ENCODE data around the gene TEX36.
"Not testable (repeated sequence)": the region's sequence is repeated elsewhere in the genome, so short reads cannot be mapped to it uniquely, and the experiment has no call there.

TEX36 gene

DNA sequence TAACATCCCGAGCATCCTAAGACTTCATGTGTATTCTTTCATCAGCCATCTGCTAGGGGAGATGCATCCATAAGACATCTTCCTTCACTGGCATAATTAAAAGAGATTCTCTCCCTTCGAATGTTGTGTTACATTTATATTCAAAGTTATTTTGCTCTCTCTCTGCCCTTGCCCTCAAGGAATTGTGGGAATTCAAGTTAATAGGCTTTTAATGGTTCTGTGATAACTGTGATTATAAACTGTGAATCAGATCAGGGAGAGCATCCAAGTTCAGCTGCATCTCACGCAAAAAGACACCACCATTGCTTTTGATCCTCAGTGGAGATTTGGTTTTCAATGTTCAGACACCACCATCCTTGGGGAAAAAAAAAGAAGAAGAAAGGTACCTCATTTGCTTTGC, 9.2 kb upstream of the TEX36 start:
- no peak for DNase-seq (ENCODE audit: low spot score)

DNA sequence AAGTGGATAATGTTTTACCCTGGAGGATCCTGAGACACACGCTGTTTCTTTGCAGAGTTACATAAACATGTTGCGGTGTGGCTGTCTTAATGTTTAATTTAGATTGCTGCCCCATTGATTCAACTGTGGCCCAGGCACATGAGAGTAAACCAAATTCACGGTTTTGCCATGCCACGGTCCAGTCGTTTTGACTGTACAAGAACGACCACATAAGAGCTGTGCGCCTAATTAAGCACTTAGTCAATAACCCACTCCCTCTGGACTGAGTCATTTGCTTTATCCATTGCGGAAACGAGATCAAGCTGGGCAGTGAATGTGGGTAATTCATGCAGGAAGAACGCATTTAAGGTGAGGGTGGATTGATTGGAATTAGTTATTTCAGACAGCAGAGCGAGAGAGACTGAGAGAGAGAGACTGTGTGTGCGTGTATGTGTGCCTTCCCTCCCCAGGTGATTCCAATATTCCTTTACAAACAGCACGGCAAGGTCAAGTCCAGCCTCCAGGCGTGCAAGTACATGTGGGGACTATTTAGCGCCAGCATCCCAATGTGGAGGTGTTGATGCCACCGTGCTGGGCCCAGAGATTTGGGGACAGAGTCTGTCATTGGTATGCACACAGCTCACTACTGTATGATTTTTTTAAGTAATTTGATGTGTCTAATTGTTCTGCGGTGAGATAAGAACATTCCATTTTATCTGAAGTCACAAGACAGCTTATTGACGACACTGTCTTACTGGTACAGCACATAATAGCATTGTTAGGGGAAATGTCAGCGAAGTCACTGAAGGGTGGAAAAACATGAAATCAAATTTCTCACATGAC, 8.4 kb upstream of the TEX36 start:
- DNase-seq (ENCODE audit: low spot score) = no peak

DNA sequence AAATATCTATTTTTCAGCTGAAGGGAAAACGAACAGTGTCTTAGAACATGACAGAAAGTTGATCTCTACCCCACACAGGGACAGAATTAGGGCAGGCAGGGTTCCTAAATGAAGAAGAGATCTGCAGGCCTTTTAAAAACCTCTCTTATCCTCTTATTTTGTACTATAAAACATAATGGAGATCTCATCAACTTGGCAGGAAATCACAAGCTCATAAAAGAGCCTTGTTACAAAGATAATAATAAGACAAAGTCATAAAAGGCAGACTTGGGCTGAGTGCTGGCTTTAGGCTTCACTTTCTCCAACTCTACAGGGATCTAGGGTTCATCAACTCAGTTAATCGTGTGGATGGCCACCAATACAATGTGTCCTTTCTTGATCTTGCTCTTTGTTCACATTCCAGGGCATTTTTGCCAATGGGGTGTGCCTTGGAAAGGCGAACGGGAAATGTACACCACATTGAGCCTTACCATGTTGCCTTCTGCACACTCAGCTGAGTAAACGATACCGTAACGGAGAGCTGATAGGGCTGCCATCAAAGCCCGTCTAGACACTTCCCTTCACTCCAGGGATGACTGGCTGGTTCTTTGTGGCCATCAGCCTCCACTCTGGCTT, 7.1 kb upstream of the TEX36 start:
- DNase-seq (ENCODE audit: low spot score) = no peak

DNA sequence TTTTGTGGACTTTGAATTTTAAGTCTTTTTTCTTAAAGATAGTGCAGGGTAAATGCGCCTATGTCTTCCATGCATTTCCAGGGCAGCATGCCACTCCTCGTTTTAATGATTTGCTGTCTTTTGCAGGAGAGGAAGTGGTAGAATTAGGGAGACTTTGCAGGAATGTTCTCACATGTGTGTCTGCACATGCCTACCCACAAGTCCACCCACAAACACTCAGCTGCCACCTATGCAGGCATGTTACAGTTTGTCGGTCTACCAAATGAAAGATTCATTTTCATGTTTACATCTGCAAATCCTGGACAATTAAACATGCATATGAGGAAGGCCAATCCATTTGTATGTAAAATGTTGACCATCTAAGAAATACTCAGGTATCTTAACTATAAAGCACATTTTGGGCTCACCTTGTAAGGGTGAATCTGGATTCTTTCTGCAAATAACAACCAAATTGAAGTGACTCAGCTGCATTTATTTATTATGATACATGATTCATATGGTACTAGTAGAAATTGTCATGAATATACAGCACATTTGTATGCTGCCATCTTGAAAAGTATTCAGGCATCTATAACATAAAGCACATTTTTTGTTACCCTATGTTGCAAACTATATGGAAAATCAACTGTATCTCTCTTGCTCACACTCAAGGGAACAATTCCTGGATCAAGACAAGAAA, 4.7 kb upstream of the TEX36 start:
- DNase-seq (ENCODE audit: low spot score) = no peak

- no peak for DNase-seq (ENCODE audit: low spot score)
Observed at GRCh38 chr10:125684581-125684980, 1.6 kb upstream of the TEX36 start.

DNA sequence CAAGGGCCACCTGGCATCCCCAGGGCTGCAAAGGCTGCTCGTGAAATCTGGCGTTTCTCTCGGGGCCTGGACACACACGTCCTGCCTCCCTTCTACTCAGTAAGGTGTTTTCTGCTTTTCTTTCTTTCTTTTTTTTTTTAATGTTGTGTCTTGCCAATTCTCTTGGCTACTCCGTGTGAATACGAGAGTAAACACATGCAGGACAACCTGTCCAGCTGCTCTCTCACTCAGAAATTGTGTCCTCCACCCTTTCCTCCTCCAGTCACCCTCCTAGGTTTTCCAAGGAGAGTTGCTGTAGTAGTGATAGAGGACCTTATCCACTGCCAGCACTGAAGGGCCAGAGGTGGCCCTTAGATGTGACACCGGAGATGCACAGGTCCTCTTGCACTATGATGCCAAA, 858 bp upstream of the TEX36 start:
- no peak for DNase-seq (ENCODE audit: low spot score)

GRCh38 chr10:125679436-125679835, 3.5 kb downstream of the TEX36 start:
- no peak for DNase-seq (ENCODE audit: low spot score)

GRCh38 chr10:125672884-125673283, 10.1 kb downstream of the TEX36 start:
- no peak for DNase-seq (ENCODE audit: low spot score)

DNA sequence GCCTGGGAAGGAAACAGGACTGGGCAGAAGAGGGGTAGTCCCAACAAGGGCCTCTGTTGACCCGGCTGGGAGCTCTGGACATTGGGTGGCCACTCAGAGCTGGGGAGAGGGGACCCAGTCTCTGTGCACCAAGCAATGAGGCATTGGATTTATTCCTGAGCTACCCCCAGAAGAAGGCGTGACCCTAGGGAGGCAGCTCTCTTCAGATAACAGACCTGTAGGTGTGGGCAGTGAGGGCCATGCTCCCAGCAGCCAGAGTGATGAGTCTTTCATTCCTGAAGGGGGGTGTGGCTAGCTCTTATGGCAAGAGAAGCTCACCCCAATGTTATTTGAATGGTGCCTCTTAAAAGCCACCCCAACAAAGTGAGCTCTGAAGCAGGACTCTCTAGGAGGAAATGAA, 20.4 kb downstream of the TEX36 start:
- DNase-seq (ENCODE audit: low spot score) = no peak

DNA sequence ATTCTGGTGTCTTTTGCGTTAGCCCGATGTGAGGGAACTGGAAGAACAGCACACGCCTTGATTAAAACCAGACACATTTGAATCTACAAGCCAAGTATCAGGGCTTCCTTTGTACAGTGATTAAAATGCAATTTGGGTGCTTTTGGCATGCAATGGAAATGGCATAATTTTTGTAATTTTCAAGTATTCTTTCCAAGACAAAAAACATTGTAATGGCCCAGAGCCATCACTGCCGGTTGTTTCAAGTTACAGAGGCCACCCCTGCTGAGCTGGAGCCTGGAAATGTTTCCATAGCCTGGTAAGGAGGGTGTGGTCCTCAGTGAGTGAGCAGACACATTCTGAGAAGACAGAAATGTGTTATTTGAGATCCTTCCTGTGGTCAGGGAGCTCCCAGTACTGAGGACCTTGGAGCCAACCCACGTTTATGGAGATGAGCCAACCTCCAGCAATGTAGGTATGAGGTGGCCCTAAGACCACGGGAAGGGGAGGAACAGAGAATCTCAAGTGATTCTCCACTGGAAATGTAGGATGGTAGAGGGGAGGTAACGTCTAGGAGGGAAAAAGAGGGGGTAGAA, 20.9 kb downstream of the TEX36 start:
- DNase-seq (ENCODE audit: low spot score) = no peak

DNA sequence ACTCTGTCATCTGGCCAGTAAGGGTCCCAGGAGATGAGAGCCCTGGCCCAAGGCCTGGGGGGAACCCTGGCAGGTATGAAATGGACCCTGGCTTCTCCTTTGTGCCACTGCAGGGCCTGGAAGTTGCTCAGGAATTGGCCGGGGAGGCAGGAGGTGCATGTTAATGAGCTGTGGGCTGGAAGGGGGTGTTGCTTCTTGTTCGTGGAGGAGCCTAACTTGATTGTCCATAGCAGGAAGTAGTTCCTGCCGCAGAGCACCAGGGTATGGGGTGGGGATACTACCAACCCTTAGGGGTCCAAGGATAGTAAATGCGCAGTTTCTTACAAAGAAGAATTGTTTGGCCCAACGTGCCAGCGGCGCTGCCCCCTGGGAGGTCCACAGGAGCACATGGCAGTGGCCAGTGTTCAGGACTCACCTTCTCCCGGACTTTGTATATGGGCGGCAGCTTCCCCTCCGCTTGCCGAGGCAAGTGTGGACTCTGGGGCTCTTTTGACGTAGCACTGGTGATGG, 21.5 kb downstream of the TEX36 start:
- no peak for DNase-seq (ENCODE audit: low spot score)

DNA sequence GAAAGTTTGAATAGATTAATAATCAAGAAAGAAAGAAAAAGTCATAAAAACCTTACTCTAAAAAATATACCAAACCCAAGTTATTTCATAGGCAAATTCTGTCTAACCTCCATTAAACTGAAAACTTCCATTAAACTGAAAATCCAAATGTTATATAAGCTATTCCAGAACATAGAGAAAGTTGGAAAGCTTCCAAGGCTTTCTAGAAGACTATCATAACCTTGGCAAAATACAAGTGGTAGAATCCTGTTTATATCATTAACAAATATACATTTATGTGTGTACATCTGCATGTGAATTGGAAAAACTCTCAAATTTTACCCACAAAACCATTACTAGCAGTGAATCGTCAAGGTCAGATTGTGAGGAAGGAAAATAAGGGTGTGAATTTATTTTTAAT, 23.9 kb downstream of the TEX36 start:
- no peak for DNase-seq (ENCODE audit: low spot score)

DNA sequence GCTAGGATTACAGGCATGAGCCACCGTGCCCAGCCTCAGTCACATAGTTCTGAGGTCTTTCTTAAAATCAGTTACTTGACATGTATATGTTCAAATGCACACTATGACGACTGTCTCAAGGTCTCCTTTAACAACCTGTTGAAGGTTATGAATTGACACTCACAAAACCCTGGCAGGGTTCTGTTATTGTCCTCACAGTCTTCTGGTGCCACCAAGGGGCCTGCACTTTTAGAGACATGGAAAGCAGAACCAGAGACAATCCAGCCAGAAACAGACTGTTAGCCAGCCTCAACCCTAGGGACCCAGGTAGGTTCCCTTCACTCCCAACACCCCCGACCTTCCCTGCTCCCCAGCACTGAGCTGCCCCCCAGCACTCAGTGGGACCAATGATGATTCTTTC, 26.4 kb downstream of the TEX36 start:
- no peak for DNase-seq (ENCODE audit: low spot score)

DNA sequence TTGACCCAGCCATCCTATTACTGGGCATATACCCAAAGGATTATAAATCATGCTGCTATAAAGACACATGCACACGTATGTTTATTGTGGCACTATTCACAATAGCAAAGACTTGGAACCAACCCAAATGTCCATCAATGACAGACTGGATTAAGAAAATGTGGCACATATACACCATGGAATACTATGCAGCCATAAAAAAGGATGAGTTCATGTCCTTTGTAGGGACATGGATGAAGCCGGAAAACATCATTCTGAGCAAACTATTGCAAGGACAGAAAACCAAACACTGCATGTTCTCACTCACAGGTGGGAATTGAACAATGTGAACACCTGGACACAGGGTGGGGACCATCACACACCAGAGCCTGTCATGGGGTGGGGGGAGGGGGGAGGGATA, 29.9 kb downstream of the TEX36 start:
- DNase-seq (ENCODE audit: low spot score) = not testable (repeated sequence)

- DNase-seq (ENCODE audit: low spot score) = no peak
Observed at GRCh38 chr10:125646311-125646710, 36.7 kb downstream of the TEX36 start.

DNA sequence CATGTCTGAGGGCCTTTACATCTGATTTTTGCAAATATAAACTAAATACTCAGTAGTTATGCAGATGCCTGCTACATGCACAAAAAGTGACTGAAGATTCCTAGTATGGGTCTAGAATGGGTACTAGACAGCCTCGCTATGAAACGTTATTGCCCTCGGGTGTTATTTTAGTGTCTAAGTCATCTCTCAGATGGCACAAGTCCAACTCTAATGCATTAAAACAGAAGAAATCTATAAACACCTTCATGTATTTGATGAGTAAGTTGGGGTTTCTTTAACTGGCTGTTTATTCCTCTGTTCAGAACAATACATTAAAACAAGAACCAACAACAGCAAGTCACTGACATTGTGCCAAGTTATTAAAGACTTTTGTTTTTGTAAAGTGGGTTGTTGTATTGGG, 41.6 kb downstream of the TEX36 start:
- DNase-seq (ENCODE audit: low spot score) = no peak

DNA sequence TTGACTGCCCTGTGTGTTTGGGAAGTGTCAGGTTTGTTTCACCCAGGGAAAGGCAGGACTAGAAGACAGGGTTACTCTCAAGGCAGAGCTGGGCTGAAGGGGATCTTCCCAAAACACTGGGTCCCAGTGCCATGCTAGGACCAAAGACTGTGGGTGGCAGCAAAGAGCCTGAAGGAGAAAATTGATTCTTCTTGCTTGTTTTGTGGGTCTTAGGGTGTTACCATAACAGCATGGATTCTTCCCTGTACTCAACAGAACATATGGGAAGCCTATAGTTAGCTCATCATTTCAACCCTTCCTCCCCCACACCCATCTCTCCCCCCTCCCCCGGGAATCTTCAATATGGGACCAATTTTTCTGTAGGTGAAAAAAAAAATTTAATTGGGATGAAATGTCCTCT, 42.3 kb downstream of the TEX36 start:
- no peak for DNase-seq (ENCODE audit: low spot score)

DNA sequence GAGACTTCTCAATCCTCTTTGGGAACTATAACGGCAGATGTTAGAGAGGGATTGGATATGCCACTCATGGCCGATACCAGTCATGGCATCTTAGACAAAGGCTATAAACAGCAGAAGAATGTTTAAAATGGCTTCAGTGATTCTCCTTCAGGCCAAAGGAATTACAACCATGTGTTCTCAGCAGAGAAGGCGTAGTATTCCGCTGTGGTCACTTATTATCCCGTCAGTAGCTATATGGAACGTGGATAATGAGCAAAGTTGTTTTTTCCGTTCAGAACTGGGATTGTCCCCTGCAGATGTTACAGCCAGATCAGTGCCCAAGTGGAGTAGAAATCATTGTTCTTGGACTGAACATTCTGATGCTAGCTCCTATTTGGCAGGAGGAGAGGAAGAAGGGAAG, 43.1 kb downstream of the TEX36 start:
- no peak for DNase-seq (ENCODE audit: low spot score)

DNA sequence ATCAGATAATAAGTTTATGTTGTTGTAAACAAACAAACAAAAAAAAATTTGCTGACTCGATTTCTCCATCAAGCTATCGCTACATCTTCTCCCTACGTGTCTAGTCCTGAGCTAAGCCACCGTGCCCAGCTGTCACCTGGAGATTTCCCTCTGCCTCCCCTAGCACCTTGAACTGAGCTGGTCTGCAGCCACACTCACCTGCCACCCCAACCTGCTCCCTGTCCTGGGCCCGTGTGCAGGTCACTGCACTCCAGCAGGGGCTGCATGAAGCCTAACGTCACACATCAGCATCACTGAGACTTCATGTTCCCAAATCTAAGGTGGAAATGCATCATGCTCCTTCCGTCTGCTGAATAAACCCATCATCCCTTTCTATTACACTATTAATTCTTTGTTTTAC, 44.4 kb downstream of the TEX36 start:
- no peak for DNase-seq (ENCODE audit: low spot score)

DNA sequence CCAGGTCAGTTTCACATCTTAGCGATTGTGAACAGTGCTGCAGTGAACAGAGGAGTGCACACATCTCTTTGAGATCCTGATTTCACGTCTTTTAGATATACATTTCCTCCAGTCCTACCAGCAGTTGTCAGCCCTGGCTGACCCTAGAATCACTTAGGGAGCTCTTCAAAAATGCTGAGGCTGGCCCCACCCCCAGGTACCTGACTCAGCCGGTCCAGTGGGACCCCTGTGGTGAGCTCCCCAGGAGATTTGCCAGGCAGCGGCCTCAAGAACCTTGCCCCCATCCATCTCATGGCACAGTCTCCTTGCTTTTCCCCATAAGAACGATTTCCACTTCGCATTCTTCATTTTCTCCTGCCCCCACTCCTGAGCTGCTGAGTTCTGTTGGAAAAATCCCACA, 45.5 kb downstream of the TEX36 start:
- DNase-seq (ENCODE audit: low spot score) = no peak

DNA sequence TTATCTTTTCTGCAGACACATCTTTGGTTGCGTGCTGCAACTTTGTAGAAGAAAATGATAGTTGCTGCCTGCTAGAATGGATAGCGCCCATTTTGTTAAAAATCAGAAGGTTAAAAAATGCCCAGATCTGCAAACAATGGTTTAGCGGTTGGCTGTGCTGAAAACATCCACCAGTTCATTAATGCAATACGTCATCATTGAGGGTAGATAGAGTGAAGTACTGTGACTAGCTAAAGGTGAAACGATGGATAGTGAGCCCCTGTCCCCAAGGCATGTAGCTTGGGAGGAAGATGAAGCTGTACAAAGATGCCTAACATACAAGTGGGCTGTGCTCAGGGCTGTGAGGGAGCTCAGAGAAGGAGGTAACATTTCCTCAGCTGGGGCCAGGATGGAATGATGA, 48.4 kb downstream of the TEX36 start:
- DNase-seq (ENCODE audit: low spot score) = no peak

DNA sequence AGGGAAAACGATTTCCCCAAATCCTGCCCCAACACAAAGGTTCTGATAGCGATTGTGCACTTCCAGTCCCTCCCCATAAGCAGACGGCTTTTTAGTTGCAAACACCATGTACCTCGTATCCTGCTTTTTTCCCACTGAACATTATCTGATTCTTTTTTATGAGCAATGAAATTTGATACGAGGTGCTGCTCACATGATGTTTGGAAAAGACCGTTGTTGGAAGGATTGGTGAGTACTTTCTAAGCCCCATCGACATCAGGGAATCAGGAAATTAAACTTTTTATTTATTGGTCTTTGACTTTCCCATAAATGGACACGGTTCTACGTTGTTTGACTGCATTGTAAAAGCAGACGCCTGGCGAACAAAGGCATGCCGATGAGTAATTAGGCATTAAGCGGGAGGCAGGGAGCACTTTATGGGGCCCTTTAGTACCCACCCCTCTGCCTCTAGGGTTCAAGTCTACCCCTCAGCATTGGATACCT, 49.4 kb downstream of the TEX36 start:
- no peak for DNase-seq (ENCODE audit: low spot score)

DNA sequence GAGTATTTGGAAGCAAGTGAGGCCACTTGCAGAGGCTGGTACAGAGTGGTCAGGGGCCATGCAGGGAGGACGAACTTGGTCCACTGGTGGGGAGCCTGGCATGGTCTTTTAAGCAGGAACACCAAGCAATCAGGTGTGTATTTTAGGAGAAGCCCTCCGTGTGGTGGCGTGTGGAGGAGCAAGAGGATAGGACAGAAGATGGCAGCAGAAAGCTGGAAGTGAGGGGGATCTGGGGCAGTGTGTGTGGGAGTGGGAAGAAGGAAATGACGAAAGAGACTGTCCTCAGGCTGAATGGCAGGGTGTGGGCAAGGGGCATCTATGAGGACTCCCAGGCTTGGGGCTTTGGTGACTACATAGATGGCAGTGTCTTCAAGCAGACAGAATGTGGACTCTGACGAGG, 51.2 kb downstream of the TEX36 start:
- no peak for DNase-seq (ENCODE audit: low spot score)

All from NAMALWA (cell line).